ENCODE results near the gene SDF4. TPM values are rescaled to one million over a fixed set of nuclear protein-coding genes. Genes with fewer than 3 reads are reported as not detected.
"Not testable (repeated sequence)": the region's sequence is repeated elsewhere in the genome, so short reads cannot be mapped to it uniquely, and the experiment has no call there.

Gene SDF4
- total RNA-seq, 1 donor from 2014 or later = 207 TPM

DNA sequence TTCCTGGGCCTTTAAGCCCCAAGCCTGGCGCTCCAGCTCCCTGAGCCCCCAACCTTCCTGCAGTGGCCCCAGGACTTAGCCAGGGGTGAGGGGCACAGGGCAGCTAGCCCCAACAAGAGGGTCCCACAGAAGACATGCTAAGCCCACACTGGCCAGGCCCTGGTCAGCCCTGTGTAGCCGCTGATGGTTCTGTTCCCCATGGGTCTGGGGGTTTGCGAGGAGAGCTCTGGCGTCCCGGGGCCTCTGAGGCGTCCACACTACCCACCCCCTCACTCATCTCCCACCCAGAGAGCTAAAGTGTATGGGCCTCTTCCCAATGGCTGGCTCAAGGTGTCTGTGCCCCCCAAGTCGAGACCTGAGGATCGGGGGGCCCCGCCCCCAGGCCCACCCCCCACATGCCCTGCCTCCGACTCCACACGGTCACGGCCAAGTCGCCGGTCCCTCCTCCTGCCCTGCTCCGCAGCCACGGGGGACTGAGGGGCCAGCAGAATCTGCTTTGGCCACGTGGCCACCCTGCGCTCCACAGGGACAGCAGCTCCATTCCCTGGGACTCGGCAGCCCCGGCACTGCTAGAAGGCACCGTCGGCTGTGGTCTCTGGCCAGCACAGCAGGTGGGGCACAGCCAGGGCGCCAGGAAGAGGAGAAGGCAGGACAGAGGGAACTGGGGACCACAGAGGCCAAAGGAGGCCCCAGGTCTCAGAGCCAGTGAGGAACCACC lies 33.2 kb downstream of the SDF4 start:
- no peak for DNase-seq (ENCODE audit: low read depth)

DNA sequence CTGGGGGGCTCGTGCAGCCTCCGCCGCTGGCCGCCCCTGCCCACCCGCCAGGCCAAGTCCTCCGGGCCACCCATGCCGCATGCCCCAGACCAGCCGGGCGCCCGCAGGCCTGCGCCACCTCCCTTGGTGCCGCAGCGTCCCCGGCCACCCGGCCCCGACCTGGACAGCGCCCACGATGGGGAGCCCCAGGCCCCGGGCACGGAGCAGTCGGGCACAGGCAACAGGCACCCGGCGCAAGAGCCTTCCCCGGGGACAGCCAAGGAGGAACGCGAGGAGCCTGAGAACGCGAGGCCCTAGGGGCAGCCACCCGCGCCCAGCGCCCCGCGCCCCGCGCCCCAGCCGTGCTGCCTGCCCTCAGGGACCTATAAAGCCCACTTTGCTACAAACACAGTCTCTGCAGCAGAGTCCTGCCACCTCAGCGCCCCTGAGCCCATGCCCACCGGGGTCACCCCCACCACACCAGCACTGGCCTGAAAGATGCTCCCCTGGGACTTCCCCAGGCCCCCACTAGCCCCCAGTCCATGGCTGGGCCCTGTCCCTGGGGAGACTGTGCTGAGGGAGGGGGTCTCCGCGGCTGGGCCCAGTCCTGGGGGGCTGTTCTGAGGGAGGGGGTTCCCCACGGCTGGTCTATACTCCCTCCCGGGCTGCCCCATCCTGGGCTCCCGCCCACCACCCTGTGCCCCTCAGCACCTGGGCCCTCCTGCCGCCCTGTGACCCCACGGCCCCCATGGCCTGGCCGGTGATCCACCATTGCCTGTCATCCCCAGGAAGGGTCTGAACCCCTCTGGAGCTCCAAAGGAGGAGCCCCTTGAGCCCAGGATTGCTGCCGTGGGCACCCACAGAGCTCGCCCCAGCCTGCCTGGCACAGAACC lies 34.0 kb downstream of the SDF4 start:
- DNase-seq (ENCODE audit: low read depth) = no peak

DNA sequence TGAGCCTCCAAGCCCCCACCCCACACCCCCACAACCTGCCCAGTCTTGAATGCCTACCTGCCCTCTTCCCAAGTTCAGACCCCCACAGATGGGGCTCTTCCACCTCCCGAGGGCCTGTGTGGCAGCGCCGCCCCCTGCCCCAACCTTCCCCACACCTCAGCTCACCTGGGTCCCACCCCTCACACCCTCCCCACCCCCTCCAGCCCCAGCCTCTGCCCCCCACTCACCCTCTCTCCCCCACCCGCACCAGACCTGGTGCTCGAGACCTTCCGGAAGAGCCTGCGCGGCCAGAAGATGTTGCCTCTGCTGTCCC lies 34.7 kb downstream of the SDF4 start:
- DNase-seq (ENCODE audit: low read depth) = no peak

DNA sequence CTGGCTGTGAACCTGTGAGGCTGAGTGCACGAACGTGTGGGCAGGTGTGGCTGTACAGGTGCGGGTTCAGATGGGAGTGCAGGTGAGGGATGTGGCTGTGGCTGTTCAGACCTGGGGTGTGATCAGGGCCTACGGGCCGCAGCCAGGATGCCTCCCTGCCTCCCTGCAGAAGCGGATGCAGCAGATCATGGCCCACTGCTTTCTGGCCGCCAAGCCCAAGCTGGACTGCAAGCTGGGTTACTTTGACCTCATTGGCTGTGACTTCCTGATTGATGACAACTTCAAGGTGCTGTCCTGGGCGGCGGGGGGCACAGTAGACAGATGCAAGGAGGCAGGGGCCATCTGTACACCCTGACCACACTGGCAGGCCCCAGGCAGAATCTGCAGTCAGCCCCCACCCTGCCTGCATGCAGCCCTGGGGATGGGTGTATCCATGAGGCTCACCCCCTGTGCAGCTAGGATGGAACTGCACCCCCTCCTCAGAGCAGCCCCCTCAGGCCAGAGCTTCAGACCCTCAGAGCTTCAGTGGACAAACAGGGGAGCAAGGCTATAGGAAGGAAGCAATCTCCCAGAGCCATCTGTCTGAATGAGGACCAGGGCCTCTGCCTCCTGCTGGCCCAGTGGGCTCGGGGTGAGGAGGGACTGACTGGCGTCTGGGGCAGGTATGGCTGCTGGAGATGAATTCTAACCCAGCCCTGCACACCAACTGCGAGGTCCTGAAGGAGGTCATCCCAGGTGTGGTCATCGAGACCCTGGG lies 35.2 kb downstream of the SDF4 start:
- no peak for DNase-seq (ENCODE audit: low read depth)

DNA sequence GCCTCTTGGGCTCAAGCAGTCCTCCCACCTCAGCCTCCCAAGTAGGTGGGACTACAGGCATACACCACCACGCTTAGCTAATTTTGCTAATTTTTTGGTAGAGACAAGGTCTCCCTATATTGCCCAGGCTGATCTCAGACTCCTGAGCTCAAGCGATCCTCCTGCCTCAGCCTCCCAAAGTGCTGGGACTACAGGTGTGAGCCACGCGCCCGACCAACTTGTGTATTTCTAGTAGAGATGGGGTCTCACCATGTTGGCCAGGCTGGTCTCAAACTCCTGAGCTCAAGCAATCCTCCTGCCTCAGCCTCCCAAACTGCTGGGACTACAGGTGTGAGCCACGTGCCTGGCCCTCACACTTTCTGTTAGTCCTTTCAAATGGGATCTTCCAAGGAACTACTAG lies 36.1 kb downstream of the SDF4 start:
- DNase-seq (ENCODE audit: low read depth) = not testable (repeated sequence)

DNA sequence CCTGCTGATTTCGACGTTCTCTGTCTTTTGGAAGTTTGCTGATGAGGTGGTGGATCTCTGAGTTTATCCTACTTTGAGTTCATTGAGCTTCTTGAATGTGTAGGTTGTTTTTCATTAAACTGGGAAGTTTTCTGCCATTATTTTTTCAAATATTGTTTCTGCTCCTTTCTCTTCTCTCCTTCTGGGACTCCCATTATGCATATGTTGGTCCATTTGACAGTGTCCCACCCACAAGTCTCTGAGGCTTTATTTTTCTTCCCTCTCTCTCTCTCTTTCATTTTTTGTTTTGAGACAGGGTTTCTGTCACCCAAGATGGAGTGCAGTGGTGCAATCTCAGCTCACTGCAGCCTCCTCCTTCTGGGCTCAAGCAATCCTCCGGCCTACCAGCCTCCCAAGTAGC lies 37.1 kb downstream of the SDF4 start:
- DNase-seq (ENCODE audit: low read depth) = no peak

DNA sequence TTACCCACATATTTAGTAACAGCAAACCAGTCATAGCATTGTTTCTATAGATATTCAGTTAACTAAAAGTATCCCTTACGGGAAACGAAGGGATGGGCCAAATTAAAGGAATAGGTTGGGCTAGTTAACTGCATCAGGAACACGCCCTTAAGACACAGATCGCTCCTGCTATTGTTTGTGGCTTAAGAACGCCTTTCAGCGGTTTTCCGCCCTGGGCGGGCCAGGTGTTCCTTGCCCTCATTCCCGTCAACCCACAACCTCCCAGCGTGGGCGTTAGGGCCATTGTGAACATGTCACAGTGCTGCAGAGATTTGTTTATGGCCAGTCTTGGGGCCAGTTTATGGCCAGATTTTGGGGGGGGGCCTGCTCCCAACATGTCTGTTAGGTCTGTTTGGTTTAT lies 40.1 kb downstream of the SDF4 start:
- DNase-seq (ENCODE audit: low read depth) = no peak

DNA sequence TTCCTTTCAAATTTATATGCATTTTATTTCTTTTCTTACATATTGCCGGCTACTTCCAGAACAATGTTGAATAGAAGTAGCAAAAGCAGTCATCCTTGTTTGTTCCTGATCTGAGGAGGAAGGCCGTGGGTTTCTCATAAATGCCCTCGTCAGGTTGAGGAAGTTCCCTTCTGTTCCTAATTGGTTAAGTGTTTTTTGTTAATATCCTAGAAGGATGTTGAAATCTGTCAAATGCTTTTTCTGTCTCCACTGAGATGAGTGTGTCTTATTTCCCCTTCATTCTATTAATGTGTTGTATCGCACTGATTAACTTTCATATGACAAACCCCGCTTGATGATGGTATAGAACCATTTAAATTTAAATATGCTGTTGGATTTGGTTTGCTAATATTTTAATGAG lies 42.7 kb downstream of the SDF4 start:
- no peak for DNase-seq (ENCODE audit: low read depth)

DNA sequence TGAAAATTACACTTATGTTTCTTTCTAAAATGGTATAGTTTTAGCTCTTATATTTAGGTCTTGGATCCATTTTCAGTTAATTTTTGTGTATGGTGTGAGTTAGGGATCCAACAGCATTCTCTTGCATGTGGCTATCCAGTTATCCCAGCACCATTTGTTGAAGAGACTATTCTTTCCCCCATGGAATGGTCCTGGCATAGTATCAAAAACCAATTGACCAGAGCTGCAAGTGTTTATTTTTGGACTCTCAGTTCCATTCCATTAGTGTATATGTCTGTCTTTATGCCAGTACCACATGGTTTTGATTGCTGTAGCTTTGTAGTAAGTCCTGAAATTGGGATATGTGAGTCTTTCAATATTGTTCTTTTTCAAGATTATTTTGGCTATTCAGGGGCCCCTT lies 43.9 kb downstream of the SDF4 start:
- DNase-seq (ENCODE audit: low read depth) = peak; percentile 19

DNA sequence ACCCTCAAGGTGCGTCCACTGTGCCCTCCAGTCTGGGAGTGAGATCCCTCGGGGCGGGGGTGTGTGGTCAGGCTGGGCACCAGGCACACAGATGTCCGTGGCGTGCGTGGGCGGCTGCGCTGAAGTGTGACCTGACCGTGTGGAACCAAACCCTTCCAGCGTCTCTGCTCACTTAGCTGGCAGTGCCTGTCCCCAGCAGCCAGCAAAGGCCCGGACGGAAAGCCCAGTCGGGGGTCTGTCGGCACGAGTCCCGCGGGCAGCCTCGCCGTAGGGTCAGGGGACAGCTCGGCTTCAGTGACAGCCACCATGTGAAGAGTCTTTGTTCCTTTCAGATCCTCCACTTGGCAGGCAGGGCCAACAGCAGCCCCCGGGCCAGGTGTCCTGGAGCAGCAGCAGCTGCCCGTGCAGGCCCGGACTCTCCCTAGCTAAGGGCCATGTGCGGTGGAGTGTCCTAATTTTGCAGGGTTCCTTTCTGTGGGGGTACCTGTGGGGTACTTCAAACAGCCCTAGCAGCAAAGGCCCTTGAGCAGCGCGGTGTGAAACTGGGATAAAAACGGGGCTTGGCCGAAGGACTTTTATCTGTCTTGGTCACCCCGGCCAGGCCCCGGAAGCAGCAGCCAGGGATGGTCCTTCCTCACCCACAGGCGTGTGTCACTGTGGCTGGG lies 46.6 kb downstream of the SDF4 start:
- DNase-seq (ENCODE audit: low read depth) = no peak

DNA sequence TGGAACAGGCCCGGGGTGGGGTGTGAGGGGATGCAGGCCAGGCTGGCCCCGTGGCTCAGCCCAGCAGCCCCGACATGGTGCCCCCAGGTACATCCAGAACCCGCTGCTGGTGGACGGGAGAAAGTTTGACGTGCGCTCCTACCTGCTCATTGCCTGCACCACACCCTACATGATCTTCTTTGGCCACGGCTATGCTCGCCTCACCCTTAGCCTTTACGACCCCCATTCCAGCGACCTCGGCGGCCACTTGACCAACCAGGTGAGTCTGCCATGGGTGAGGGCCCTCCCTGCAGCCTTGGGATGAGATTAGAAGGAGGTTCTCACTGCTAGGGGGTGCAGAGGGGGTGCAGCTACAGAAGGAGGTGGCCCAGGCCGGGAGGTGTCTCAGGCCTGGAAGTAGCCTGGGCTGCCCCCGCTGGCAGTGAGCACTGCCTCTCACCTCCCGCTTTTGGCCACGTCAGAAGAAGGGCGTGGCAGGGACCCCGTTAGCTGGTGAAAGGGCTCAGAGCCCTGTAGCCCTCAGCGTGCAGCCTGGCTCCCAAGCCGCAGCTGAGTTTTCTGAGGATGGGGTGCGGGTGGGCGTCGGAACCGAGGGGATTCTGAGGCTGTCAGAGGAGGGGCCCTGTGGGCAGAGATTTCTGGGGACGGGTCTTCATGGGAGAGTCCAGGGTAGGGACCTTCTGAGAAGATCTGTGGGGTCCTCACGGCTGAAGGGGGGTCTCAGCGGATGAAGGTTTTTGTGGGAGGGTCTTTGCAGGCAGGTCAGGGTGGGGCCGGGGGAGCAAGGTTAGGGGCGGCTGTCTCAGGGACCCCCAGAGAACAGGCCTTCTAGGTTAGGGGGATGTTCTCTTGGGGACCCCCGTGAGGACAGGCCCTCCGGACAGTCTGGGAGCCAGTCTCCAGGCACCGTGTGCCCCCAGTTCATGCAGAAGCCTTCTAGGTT lies 47.7 kb downstream of the SDF4 start:
- DNase-seq (ENCODE audit: low read depth) = no peak

DNA sequence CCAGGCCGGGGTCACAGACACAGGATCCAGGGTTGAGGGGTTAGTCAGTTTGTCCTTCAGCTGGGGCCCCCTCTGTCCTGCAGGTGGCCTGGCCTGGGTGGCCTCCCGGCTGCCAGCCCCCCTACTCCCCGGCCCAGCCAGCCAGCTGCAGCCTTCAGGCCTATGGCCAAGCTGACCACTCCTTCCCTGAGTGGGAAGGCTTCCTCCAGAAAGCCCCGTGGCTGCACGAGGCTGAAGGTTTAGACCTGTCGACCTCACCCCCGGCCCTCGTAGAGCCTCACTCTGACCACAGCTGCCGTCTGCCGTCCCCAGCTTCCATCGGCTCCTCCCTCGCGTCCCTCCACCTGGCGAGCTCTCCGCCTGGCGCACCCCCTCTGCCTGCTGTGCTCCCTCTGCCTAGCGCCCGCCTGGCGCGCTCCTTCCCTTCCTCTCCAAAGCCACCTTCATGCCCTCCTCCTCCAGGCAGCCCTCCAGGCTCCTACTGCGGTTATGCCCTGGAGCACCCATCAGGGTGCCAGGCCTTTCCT lies 48.5 kb downstream of the SDF4 start:
- DNase-seq (ENCODE audit: low read depth) = no peak

DNA sequence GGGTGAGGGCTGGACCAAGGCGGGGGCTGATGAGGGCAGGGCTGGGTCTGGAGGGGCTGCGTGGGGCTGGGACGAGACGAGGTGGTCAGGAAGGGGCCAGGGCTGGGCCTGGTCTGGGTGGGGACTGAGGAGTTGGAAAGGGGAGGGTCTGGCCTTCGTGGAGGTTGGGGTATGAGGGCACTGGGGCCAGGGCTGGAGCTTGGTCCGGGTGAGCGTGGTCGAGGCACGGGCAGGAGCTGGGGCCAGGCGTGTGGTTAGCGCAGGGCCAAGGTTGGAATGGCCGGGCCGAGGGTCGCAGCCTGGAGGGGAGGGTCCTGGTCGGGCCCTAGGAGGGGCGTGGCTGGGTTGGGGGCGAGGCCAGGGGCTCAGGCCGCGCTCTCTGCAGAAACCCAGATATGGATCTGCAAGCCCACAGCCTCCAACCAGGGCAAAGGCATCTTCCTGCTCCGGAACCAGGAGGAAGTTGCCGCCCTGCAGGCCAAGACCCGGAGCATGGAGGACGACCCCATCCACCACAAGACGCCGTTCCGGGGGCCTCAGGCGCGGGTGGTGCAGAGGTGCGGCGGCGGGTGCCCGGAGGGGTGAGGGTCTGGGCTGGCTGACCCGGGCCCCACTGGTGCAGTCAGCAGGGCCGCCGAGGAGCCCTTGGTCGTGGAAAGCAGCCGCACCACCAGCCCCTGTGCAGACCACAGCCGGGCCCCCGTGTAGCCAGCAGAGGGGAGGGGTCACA lies 49.1 kb downstream of the SDF4 start:
- no peak for DNase-seq (ENCODE audit: low read depth)

DNA sequence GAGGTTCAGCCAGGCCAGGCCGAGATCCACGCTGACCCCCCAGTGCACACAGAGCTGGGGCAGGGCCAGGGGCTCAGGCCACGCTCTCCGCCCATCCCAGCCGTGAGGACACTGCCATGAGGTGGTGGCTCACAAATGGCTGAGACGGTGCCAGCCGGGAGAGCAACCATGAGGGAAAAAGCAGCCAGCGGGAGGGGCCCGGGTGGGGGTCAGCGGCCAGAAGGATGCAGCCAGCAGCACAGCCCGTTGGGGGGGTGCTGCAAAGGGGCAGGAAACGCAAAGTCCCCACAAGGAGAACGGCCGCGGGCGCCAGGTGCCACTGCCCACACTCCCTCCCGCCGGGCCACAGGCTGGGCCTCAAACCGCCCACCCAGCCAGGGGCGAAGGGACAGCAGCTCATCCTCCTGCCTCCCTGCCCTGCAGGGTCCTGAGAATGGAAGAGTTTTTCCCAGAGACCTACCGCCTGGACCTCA lies 49.8 kb downstream of the SDF4 start:
- DNase-seq (ENCODE audit: low read depth) = no peak

DNA sequence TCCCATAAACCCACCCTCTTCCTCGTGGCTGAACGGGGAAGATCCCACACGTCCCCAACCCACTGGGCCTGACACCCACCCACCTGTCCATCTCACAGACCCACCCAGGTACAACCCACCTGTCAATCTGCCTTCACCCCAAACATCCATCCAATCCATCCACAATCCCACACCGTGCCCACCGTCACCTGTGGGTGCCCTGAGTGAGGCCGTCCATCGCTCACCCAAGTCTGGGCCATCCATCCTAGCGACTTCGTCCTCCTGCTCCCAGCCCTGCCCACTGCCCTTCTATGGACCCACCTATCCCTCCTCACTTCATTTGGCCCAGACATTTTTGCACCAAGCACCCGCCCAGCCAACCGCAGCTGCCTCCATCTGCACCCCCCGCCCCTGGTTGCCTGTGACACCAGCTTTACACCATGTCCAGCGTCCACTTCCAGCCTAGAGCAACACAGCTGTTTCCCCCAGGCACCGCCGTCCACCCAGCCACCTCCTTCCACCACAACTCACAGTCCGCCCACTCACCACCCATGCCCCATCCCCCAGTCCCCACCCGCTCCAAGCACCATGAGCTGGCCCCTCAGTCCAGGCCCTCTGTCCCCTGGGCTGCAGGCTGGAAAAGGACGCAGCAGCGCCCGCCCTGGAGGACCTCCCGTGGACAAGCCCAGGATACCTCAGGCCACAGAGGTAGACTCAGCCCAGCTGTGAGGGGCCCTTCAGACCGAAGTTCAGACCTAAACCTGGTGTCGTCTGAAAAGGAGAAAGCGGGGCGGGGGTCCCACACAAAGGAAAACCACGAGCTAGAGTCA lies 50.5 kb downstream of the SDF4 start:
- DNase-seq (ENCODE audit: low read depth) = no peak

DNA sequence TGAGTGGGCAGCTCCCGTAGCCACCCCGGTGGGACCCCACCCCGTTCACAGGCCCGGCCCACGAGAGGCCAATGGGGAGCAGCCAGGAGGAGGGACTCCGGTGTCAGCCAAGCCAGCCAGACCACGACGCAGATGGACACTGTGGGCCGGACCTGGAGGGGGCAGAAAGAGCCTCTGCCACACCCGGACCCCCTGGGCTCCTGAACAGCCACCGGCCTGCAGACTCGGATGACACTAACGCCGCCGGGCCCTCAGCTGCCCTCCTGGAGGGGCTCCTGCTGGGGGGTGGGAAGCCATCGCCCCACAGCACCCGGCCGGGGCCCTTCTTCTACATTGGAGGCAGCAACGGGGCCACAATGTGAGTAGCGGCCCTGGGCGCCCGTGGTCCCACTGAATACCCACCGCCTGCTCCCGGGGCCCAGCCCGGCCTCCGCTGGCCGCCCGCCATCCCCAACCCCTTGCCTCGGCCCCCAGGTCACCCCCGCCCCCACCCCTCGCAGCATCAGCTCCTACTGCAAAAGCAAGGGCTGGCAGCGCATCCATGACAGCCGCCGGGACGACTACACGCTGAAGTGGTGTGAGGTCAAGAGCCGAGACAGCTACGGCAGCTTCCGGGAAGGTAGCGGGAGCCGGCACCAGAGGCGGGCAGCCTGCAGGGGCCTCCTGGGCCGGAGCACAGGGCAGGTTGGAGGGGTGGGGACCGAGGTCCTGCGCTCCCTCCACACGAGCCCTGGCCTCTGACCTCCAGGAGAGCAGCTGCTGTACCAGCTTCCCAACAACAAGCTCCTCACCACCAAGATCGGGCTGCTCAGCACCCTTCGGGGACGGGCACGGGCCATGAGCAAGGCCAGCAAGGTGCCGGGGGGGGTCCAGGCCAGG lies 51.6 kb downstream of the SDF4 start:
- no peak for DNase-seq (ENCODE audit: low read depth)

DNA sequence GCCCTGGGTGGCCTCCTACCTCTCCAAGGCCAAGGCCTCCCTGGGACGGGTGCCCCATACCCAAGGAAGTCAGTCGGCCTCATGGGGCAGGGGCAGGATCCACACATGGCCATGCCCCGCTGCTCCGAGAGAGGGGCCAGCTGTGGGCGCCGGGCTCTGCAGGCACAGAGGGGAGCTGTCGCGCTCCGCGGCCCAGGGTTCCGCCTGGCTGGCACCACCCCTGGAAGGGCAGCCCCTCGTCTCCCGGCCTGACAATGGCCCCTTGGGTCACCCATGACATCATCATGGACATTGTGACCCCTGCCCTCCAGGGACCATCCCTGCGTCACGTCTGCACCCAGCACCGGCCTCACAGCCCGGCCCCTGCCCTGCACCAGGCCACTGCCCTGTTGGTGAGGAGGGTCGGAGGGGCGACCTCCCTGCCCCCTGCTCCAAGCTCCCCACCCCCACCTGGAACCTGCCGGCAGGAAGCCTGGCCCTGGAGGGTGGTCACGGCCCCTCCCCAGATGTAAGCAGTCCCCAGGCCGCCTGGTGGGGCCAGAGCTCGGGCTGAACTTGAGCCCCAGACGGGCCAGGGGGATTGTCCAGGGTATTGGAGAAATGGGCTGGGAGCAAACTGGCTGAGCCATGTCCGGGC lies 52.3 kb downstream of the SDF4 start:
- no peak for DNase-seq (ENCODE audit: low read depth)
